Measurements from ENCODE around the gene IL20RA. TPM values are rescaled to one million over a fixed set of nuclear protein-coding genes. Genes with fewer than 3 reads are reported as not detected.

The IL20RA gene
- total and polyA plus RNA-seq, 2 of the 13 experiments (the other 11 are each of a cell fraction or from before 2014, with no cell fraction given) = not detected

DNA sequence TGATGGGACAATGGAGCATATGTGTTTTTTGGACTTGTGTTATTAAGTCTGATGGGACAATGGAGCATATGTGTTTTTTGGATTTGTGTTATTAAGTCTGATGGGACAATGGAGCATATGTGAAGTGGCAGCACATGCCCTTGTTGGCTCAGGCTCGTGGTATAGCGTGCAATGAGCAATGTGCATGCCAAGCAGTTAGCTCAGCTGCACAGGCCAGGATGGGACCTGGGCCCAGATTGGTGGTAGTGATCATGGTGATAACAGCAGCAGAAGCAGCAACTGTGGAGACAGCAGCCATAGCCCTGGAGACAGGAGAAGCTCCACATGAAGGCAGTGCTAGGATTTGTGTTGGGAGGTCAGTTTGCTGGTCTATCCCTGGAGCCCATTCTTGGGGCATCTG, 61.1 kb downstream of the IL20RA start:
- H3K9ac ChIP-seq (ENCODE audit: insufficient read depth, low read depth, low read length) = no peak overlapping the region
- no peaks in the 10 kb centered on the region for H3K36me3 ChIP-seq (replicated peaks in 1 of 2; ENCODE audit: control insufficient read depth in 1 of 2, insufficient read depth in 2 of 2, low read length in 2 of 2)
- H3K4me3 ChIP-seq (replicated peaks in 1 of 3; ENCODE audit: insufficient read depth in 1 of 3, low read depth in 2 of 3, low read length in 3 of 3) = no peak overlapping the region
- in situ Hi-C loops (cut with HindIII; ENCODE audit: extremely low pct_ligation_motif_present, low pct_unique_long_range_greater_than_20kb) = no loop called here
- H3K27me3 ChIP-seq (ENCODE audit: control insufficient read depth in 1 of 2, insufficient read depth in 2 of 2, low read length in 2 of 2) = peaks cover 2 to 26% of the 10 kb centered on the region in 2 experiments; a peak in 4 of 5 replicates
- 8% methylated on average over 2 of the region's 2 CpGs for WGBS (ENCODE audit: low lambda C conversion rate)
- no peaks in the 10 kb centered on the region for H3K4me1 ChIP-seq (ENCODE audit: insufficient read depth, low read length)
- TF ChIP-seq, protein P1, sequence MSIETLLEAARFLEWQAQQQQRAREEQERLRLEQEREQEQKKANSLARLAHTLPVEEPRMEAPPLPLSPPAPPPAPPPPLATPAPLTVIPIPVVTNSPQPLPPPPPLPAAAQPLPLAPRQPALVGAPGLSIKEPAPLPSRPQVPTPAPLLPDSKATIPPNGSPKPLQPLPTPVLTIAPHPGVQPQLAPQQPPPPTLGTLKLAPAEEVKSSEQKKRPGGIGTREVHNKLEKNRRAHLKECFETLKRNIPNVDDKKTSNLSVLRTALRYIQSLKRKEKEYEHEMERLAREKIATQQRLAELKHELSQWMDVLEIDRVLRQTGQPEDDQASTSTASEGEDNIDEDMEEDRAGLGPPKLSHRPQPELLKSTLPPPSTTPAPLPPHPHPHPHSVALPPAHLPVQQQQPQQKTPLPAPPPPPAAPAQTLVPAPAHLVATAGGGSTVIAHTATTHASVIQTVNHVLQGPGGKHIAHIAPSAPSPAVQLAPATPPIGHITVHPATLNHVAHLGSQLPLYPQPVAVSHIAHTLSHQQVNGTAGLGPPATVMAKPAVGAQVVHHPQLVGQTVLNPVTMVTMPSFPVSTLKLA (IDR thresholded peaks at IDR 0.05) = 0 out of 2 replicates have a peak, but pooled peaks have one; percentile 2
- TF ChIP-seq, protein P2, sequence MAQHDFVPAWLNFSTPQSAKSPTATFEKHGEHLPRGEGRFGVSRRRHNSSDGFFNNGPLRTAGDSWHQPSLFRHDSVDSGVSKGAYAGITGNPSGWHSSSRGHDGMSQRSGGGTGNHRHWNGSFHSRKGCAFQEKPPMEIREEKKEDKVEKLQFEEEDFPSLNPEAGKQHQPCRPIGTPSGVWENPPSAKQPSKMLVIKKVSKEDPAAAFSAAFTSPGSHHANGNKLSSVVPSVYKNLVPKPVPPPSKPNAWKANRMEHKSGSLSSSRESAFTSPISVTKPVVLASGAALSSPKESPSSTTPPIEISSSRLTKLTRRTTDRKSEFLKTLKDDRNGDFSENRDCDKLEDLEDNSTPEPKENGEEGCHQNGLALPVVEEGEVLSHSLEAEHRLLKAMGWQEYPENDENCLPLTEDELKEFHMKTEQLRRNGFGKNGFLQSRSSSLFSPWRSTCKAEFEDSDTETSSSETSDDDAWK (CRISPR knock-in tag; IDR thresholded peaks at IDR 0.05) = no peak
- BruUV-seq (replicated peaks) = no TSS peak
- H3K9me3 ChIP-seq (ENCODE audit: low read length) = no peaks in the 10 kb centered on the region
- POLR2A ChIA-PET = no interaction called here
- no peak overlapping the region for H3K27ac ChIP-seq (ENCODE audit: extremely low read length, insufficient read depth, low read length)
- FAIRE-seq (no peak), ATAC-seq (no peak), DNase-seq (ENCODE audit: low spot score) (no peak)
- CTCF ChIA-PET (ENCODE audit: low intra/inter-chr PET ratio, low total read pairs) = no interaction called here
- intact Hi-C loops (cut with micrococcal nuclease; ENCODE audit: unreplicated experiment) = no loop called here
- no peak overlapping the region for H2AFZ ChIP-seq (ENCODE audit: low read length)
- no peaks in the 10 kb centered on the region for H4K20me1 ChIP-seq (ENCODE audit: insufficient read depth, low read length)
- H3K4me2 ChIP-seq (ENCODE audit: low read depth, low read length) = no peak overlapping the region
- H3K79me2 ChIP-seq (ENCODE audit: insufficient read depth, low read length) = no peaks in the 10 kb centered on the region

DNA sequence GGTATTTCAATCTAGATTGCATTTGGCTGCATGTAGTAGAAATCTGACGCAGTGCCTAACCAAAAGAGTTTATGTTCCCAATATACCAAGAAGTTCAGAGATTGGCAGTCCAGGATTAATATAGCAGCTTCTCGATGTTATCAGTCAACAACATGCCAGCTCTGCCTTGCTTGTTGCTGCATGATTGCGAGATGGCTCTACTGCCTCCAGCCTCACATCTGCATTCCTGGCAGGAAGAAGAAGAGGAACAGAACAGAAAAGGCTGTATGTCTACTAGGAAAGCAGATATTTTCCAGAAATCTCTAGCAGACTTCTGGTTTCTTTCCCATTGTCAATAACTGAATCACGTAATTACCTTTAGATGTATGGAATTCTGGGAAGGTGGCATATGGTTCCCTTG, 61.8 kb downstream of the IL20RA start:
- no peaks in the 10 kb centered on the region for H3K9me3 ChIP-seq (ENCODE audit: low read length)
- ChIA-PET POLR2A (no interaction called here), CTCF (ENCODE audit: low intra/inter-chr PET ratio, low total read pairs) (no interaction called here)
- intact Hi-C loops (cut with micrococcal nuclease; ENCODE audit: unreplicated experiment) (no loop called here), in situ Hi-C loops (cut with HindIII; ENCODE audit: extremely low pct_ligation_motif_present, low pct_unique_long_range_greater_than_20kb) (no loop called here)
- no peak for FAIRE-seq
- H3K4me1 ChIP-seq (ENCODE audit: insufficient read depth, low read length) = no peaks in the 10 kb centered on the region
- no TSS peak for BruUV-seq (replicated peaks)
- no peaks in the 10 kb centered on the region for H4K20me1 ChIP-seq (ENCODE audit: insufficient read depth, low read length)
- no peak for ATAC-seq
- DNase-seq (ENCODE audit: low spot score) = no peak
- 32% methylated on average over 4 of the region's 4 CpGs for WGBS (ENCODE audit: low lambda C conversion rate)
- H3K36me3 ChIP-seq (replicated peaks in 1 of 2; ENCODE audit: control insufficient read depth in 1 of 2, insufficient read depth in 2 of 2, low read length in 2 of 2) = no peaks in the 10 kb centered on the region
- H3K9ac ChIP-seq (ENCODE audit: insufficient read depth, low read depth, low read length) = no peak overlapping the region
- H2AFZ ChIP-seq (ENCODE audit: low read length) = no peak overlapping the region
- no peaks in the 10 kb centered on the region for H3K79me2 ChIP-seq (ENCODE audit: insufficient read depth, low read length)
- peaks cover under 1 to 19% of the 10 kb centered on the region in 2 experiments; a peak in 4 of 5 replicates for H3K27me3 ChIP-seq (ENCODE audit: control insufficient read depth in 1 of 2, insufficient read depth in 2 of 2, low read length in 2 of 2)
- H3K27ac ChIP-seq (ENCODE audit: extremely low read length, insufficient read depth, low read length) = no peak overlapping the region
- H3K4me2 ChIP-seq (ENCODE audit: low read depth, low read length) = no peak overlapping the region
- H3K4me3 ChIP-seq (replicated peaks in 1 of 3; ENCODE audit: insufficient read depth in 1 of 3, low read depth in 2 of 3, low read length in 3 of 3) = no peak overlapping the region
- no peak for TF ChIP-seq ZNF234 (CRISPR knock-in tag; conservative IDR thresholded peaks at IDR 0.05)
- TF ChIP-seq, protein P3, sequence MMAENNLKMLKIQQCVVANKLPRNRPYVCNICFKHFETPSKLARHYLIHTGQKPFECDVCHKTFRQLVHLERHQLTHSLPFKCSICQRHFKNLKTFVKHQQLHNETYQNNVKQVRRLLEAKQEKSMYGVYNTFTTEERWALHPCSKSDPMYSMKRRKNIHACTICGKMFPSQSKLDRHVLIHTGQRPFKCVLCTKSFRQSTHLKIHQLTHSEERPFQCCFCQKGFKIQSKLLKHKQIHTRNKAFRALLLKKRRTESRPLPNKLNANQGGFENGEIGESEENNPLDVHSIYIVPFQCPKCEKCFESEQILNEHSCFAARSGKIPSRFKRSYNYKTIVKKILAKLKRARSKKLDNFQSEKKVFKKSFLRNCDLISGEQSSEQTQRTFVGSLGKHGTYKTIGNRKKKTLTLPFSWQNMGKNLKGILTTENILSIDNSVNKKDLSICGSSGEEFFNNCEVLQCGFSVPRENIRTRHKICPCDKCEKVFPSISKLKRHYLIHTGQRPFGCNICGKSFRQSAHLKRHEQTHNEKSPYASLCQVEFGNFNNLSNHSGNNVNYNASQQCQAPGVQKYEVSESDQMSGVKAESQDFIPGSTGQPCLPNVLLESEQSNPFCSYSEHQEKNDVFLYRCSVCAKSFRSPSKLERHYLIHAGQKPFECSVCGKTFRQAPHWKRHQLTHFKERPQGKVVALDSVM (CRISPR knock-in tag; IDR thresholded peaks at IDR 0.05) = no peak
- no peak for TF ChIP-seq KDM2A (CRISPR knock-in tag; IDR thresholded peaks at IDR 0.05; ENCODE audit: borderline replicate concordance, low read depth)
- TF ChIP-seq STAT5B (CRISPR knock-in tag; IDR thresholded peaks at IDR 0.05) = no peak
- TF ChIP-seq, protein P4, sequence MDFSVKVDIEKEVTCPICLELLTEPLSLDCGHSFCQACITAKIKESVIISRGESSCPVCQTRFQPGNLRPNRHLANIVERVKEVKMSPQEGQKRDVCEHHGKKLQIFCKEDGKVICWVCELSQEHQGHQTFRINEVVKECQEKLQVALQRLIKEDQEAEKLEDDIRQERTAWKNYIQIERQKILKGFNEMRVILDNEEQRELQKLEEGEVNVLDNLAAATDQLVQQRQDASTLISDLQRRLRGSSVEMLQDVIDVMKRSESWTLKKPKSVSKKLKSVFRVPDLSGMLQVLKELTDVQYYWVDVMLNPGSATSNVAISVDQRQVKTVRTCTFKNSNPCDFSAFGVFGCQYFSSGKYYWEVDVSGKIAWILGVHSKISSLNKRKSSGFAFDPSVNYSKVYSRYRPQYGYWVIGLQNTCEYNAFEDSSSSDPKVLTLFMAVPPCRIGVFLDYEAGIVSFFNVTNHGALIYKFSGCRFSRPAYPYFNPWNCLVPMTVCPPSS (IDR thresholded peaks at IDR 0.05) = no peak
- no peak for TF ChIP-seq HOXA7 (CRISPR knock-in tag; IDR thresholded peaks at IDR 0.05)
- TF ChIP-seq, protein P5, sequence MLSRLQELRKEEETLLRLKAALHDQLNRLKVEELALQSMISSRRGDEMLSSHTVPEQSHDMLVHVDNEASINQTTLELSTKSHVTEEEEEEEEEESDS (CRISPR knock-in tag; IDR thresholded peaks at IDR 0.05; ENCODE audit: borderline replicate concordance) = no peak
- no peak for TF ChIP-seq ZNF766 (CRISPR knock-in tag; IDR thresholded peaks at IDR 0.05; ENCODE audit: borderline replicate concordance)
- no peak for TF ChIP-seq ZNF430 (CRISPR knock-in tag; IDR thresholded peaks at IDR 0.05)
- TF ChIP-seq ZNF562 (CRISPR knock-in tag; IDR thresholded peaks at IDR 0.05; ENCODE audit: borderline replicate concordance) = no peak
